ENCODE results near the gene BEST4. TPM values are rescaled to one million over a fixed set of nuclear protein-coding genes. Genes with fewer than 3 reads are reported as not detected.

The BEST4 gene
- total and polyA plus RNA-seq, 2 of the 8 experiments (the other 6 are each of a cell fraction or from before 2014, with no cell fraction given) = 0.76 to 1.4 TPM

GRCh38 chr1:44819196-44819607 is 31.2 kb upstream of the BEST4 start:
- FAIRE-seq (no peak), DNase-seq (ENCODE audit: low read depth in 1 of 2, low spot score in 2 of 2) (no peak)
- H2BK20ac ChIP-seq (ENCODE audit: low read length) = no peak overlapping the region
- no peak overlapping the region for H2BK15ac ChIP-seq (ENCODE audit: low read length)
- peak overlapping the region; percentile 61 to 66 for H3K4me2 ChIP-seq (ENCODE audit: insufficient read depth in 1 of 2, low read depth in 2 of 2, low read length in 2 of 2)
- H3K23me2 ChIP-seq (ENCODE audit: low read depth, low read length) = peaks cover 7% of the 10 kb centered on the region
- no peak overlapping the region for H3K56ac ChIP-seq (replicated peaks; ENCODE audit: insufficient read length, low read depth, low read length)
- H4K91ac ChIP-seq (replicated peaks; ENCODE audit: insufficient read length, low read length) = no peak overlapping the region
- H3K14ac ChIP-seq (ENCODE audit: insufficient read length) = no peak overlapping the region
- peak overlapping the region; percentile 60; the same call in 1 of the 2 replicates for H2BK12ac ChIP-seq (ENCODE audit: low read depth, low read length)
- peak overlapping the region; percentile 19 to 49 (median 41); a peak in 7 of 8 replicates for H3K4me3 ChIP-seq (ENCODE audit: extremely low read depth in 1 of 4, insufficient read depth in 2 of 4, low read depth in 3 of 4, low read length in 4 of 4)
- peaks cover 2 to 5% (median 3%) of the 10 kb centered on the region in 4 experiments; a peak in 5 of 7 replicates for H3K4me1 ChIP-seq (replicated peaks in 1 of 4; ENCODE audit: control insufficient read depth in 3 of 4, insufficient read depth in 4 of 4, low read length in 3 of 4)
- no peaks in the 10 kb centered on the region for H4K20me1 ChIP-seq (replicated peaks in 1 of 2; ENCODE audit: control insufficient read depth in 1 of 2, insufficient read depth in 2 of 2, low read length in 2 of 2)
- H3K79me2 ChIP-seq (ENCODE audit: control insufficient read depth in 1 of 2, insufficient read depth in 2 of 2, low read length in 2 of 2) = no peaks in the 10 kb centered on the region
- H3K27ac ChIP-seq (ENCODE audit: low read depth, low read length) = 0 out of 2 replicates have a peak overlapping the region, but pooled peaks have one; percentile 100
- no peaks in the 10 kb centered on the region for H3K9me3 ChIP-seq (ENCODE audit: insufficient read depth in 2 of 2, low read depth in 1 of 2, low read length in 1 of 2)
- H4K8ac ChIP-seq (ENCODE audit: extremely low read depth, insufficient read depth, low read length) = no peak overlapping the region
- ChIA-PET POLR2A (ENCODE audit: partially characterized antibody) (interaction anchor here (0.6 to 16.6 kb wide), 65 partner anchors 11 to 1737 kb away, joined by 3 to 547 read pairs (median 4); partner anchors contain the start of genes BEST4, BTBD19, CCDC163 and DYNLT4), CTCF (ENCODE audit: partially characterized antibody) (interaction anchor here (0.7 to 5.3 kb wide), 19 partner anchors 10 to 193 kb away, joined by 3 to 25 read pairs (median 6); partner anchors contain the start of genes BEST4, BTBD19, DYNLT4 and HECTD3)
- H4K5ac ChIP-seq (ENCODE audit: insufficient read length, low read depth, low read length) = no peak overlapping the region
- peak overlapping the region in 1 of 4 experiments; percentile 25; a peak in 1 of 7 replicates for H3K9ac ChIP-seq (replicated peaks in 1 of 4; ENCODE audit: extremely low read depth in 1 of 4, low read depth in 3 of 4, low read length in 3 of 4)
- H2BK5ac ChIP-seq (ENCODE audit: low read depth, low read length) = 0 out of 2 replicates have a peak overlapping the region, but pooled peaks have one; percentile 54
- H2AFZ ChIP-seq (ENCODE audit: low read length) = no peak overlapping the region
- no peaks in the 10 kb centered on the region; a peak in 2 of 7 replicates for H3K27me3 ChIP-seq (replicated peaks in 1 of 4; ENCODE audit: control insufficient read depth in 3 of 4, extremely low read depth in 1 of 4, insufficient read depth in 3 of 4, low read length in 3 of 4)
- WGBS, 2 experiments (ENCODE audit: extremely low coverage in 1 of 2, insufficient coverage in 1 of 2, insufficient read length in 1 of 2, insufficient replicate concordance in 2 of 2, low coverage in 1 of 2, low lambda C conversion rate in 2 of 2, missing lambda C conversion rate in 1 of 2) = 26% methylated on average over 13 of the region's 13 CpGs; no CpG with 5 or more reads in 1 of the 2 experiments
- no peaks in the 10 kb centered on the region for H3K36me3 ChIP-seq (ENCODE audit: control insufficient read depth in 2 of 4, insufficient read depth in 4 of 4, low read length in 3 of 4)
- H3K79me1 ChIP-seq (ENCODE audit: low read depth, low read length) = no peaks in the 10 kb centered on the region
- no peak overlapping the region for H3K4ac ChIP-seq (replicated peaks; ENCODE audit: insufficient read length, low read depth, low read length)
- peak overlapping the region; percentile 79; the same call in 1 of the 2 replicates for H3K18ac ChIP-seq (ENCODE audit: extremely low read depth, low read length)
- H2BK120ac ChIP-seq (replicated peaks; ENCODE audit: low read depth, low read length) = peak overlapping the region; percentile 73
- H2AK5ac ChIP-seq (ENCODE audit: low read depth, low read length) = no peak overlapping the region
- no peak overlapping the region for H3K23ac ChIP-seq (ENCODE audit: insufficient read length)
- no peak for TF ChIP-seq KDM4A (IDR thresholded peaks at IDR 0.05; ENCODE audit: low read depth, low read length, severe bottlenecking)
